Smooth muscle cell (in vitro differentiated cells): ENCODE measurements around the gene GALNT10. TPM values are rescaled to one million over a fixed set of nuclear protein-coding genes. Genes with fewer than 3 reads are reported as not detected.

Experiments used
- DNase-seq: peaks from one replicate; lab custom pipeline; 2025; ENCODE audit not compliant: unreplicated experiment; lab: John Stamatoyannopoulos, UW
- H2AFZ ChIP-seq: fragments of 200-600 bp; sonication (generic); 2 replicates; pipeline ENCODE4 v1.6.0; 2016; ENCODE audit warnings: antibody characterized with exemption, low read depth, mild to moderate bottlenecking
- H3F3A ChIP-seq: fragments of 200-600 bp; sonication (generic); 2 replicates; pipeline ENCODE4 v1.6.0; 2017; ENCODE audit warnings: antibody characterized with exemption, low read depth
- H3K27ac ChIP-seq: fragments of 200-600 bp; sonication (generic); 2 replicates; pipeline ENCODE4 v1.5.1; 2016; ENCODE audit warnings: low read depth, mild to moderate bottlenecking
- H3K27me3 ChIP-seq: fragments of 200-600 bp; sonication (generic); 2 replicates; pipeline ENCODE4 v1.6.1; 2016; ENCODE audit warnings: low read depth, mild to moderate bottlenecking
- H3K36me3 ChIP-seq: fragments of 200-600 bp; sonication (generic); 2 replicates; pipeline ENCODE4 v1.5.1; 2016; ENCODE audit warnings: low read depth
- H3K4me1 ChIP-seq: fragments of 200-600 bp; sonication (generic); 2 replicates; pipeline ENCODE4 v1.5.1; 2016; ENCODE audit warnings: low read depth
- H3K4me2 ChIP-seq: fragments of 200-600 bp; sonication (generic); 2 replicates; pipeline ENCODE4 v1.6.0; 2016; ENCODE audit warnings: mild to moderate bottlenecking
- H3K4me3 ChIP-seq: fragments of 200-600 bp; sonication (generic); 2 replicates; pipeline ENCODE4 v1.5.1; 2016; ENCODE audit warnings: mild to moderate bottlenecking
- H3K79me2 ChIP-seq: fragments of 200-600 bp; sonication (generic); 2 replicates; pipeline ENCODE4 v1.6.0; 2016; ENCODE audit warnings: low read depth, mild to moderate bottlenecking
- H3K9ac ChIP-seq: fragments of 200-600 bp; sonication (generic); 2 replicates; pipeline ENCODE4 v1.6.0; 2016; ENCODE audit warnings: low read depth
- H3K9me3 ChIP-seq: fragments of 200-600 bp; sonication (generic); replicated peaks from 2 replicates; pipeline ENCODE4 v1.5.1; 2016; ENCODE audit warnings: low read depth
- H4K20me1 ChIP-seq: fragments of 200-600 bp; sonication (generic); 2 replicates; pipeline ENCODE4 v1.6.0; 2016; ENCODE audit warnings: low read depth
- WGBS: methylation state at CpG from one replicate; pipeline ENCODE4 v1.1.7; 2016; ENCODE audit warnings: low lambda C conversion rate; 5-methylcytosine and 5-hydroxymethylcytosine counted together
- polyA plus RNA-seq: library from polyadenylated mRNA; unstranded; fragments of >200 nt; fragmentation: Nextera tagmentation; extraction: Ambion mirVana; gene quantifications from 2 replicates; pipeline ENCODE4 v1.2.1, GENCODE V29; 2016
- total RNA-seq: library from RNA; depleted of rRNA; stranded (reverse); fragments of >200 nt; gene quantifications from 2 replicates; pipeline ENCODE4 v1.2.3, GENCODE V29; 2014
- TF ChIP-seq, protein P1 (sequence below): fragments of 200-600 bp; sonication (generic); IDR thresholded peaks from 2 replicates; pipeline ENCODE4 v1.5.1; 2017; ENCODE audit warnings: borderline replicate concordance, mild to moderate bottlenecking, antibody characterized with exemption; ENCODE audit not compliant: insufficient read depth, poor library complexity, severe bottlenecking

The GALNT10 gene
- total and polyA plus RNA-seq, 2 experiments from 2014 or later, result 23.6 to 24.6 TPM

DNA sequence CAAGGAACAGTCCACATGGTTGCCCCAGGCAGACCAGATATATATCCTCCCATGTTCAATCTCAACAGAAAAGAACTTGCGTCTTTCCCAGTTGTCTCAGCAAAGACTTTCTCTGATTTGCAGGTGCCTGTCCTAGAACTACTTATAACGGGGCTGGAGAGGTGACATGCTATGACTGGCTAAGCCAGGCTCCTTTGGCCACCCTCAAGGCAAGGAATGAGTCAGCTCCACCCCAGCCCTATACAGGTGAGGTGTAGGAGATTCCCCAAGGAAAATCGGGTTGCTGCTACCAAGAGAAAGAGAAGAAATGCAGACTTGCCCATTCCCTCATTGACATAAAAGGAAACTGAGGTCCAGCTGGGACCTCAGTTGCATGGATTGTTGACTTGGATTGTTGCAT, 127.4 kb downstream of the GALNT10 start:
- no peaks in the 10 kb centered on the region for H3K79me2 ChIP-seq

DNA sequence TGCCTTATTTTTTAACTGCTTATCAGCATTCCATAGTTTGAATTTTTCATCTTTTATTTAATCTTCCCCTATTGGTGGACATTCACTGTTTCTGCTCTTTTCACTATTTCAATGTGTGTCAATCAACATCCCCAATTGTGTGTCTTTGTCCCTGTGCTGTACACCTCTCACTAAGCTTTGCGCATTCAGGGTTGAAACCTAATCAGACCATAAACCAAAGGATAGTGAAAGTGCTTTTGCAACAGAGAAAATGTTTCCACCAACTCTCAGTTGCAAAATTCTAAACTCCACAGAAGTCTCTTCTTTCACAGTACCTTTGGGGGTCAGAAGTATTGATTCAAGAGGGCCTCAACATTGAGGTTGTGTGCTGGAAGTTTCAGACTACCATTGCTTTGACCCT, 128.2 kb downstream of the GALNT10 start:
- Histone ChIP-seq H2AFZ (no peak overlapping the region), H3K4me2 (no peak overlapping the region), H4K20me1 (peaks cover 6% of the 10 kb centered on the region), H3K9ac (no peak overlapping the region), H3K27ac (no peak overlapping the region), H3K9me3 (no peaks in the 10 kb centered on the region), H3K79me2 (no peaks in the 10 kb centered on the region), H3K36me3 (no peaks in the 10 kb centered on the region), H3K4me1 (peaks cover 15% of the 10 kb centered on the region), H3K27me3 (no peaks in the 10 kb centered on the region), H3F3A (no peaks in the 10 kb centered on the region), H3K4me3 (no peak overlapping the region)
- DNase-seq, result no peak
- WGBS, result 96% methylated on average over 1 of the region's 1 CpG
- TF ChIP-seq, protein P1, sequence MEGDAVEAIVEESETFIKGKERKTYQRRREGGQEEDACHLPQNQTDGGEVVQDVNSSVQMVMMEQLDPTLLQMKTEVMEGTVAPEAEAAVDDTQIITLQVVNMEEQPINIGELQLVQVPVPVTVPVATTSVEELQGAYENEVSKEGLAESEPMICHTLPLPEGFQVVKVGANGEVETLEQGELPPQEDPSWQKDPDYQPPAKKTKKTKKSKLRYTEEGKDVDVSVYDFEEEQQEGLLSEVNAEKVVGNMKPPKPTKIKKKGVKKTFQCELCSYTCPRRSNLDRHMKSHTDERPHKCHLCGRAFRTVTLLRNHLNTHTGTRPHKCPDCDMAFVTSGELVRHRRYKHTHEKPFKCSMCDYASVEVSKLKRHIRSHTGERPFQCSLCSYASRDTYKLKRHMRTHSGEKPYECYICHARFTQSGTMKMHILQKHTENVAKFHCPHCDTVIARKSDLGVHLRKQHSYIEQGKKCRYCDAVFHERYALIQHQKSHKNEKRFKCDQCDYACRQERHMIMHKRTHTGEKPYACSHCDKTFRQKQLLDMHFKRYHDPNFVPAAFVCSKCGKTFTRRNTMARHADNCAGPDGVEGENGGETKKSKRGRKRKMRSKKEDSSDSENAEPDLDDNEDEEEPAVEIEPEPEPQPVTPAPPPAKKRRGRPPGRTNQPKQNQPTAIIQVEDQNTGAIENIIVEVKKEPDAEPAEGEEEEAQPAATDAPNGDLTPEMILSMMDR, result no peak

More for the DNA sequence above, 127.4 kb downstream of the GALNT10 start:
- Histone ChIP-seq H3K27me3 (no peaks in the 10 kb centered on the region), H3K4me3 (no peak overlapping the region), H3K9ac (no peak overlapping the region), H3K27ac (no peak overlapping the region), H3F3A (no peaks in the 10 kb centered on the region), H3K4me1 (peaks cover 15% of the 10 kb centered on the region), H3K9me3 (no peaks in the 10 kb centered on the region), H3K4me2 (no peak overlapping the region), H2AFZ (no peak overlapping the region), H3K36me3 (no peaks in the 10 kb centered on the region), H4K20me1 (peaks cover 6% of the 10 kb centered on the region)
- TF ChIP-seq, protein P1, result no peak
- no peak for DNase-seq
- WGBS, result 91% methylated on average over 3 of the region's 3 CpGs

- Histone ChIP-seq H3K79me2 (no peaks in the 10 kb centered on the region), H3F3A (no peaks in the 10 kb centered on the region), H3K4me1 (peaks cover 15% of the 10 kb centered on the region), H3K9me3 (no peaks in the 10 kb centered on the region), H3K4me3 (no peak overlapping the region), H3K4me2 (no peak overlapping the region), H2AFZ (no peak overlapping the region), H4K20me1 (peaks cover 6% of the 10 kb centered on the region), H3K27ac (no peak overlapping the region), H3K36me3 (no peaks in the 10 kb centered on the region), H3K9ac (no peak overlapping the region), H3K27me3 (no peaks in the 10 kb centered on the region)
- TF ChIP-seq, protein P1, result no peak
- WGBS, result 97% methylated on average over 4 of the region's 4 CpGs
- no peak for DNase-seq
These were observed 129.2 kb downstream of the GALNT10 start for GRCh38 chr5:154319736-154320135.
